LNCaP clone FGC (cell line): ENCODE results near the gene SKAP2.

Source experiments
- DNase-seq: peaks from one replicate; pipeline ENCODE4 v3.0.0-alpha.2; 2011; ENCODE audit warnings: low read depth
- H3K4me3 ChIP-seq: 2 replicates; pipeline ENCODE4 v1.5.1; 2011; ENCODE audit warnings: mild to moderate bottlenecking, low read depth, low read length, control low read depth
- CTCF ChIP-seq: IDR thresholded peaks from 2 replicates; pipeline ENCODE4 v1.5.1; 2012; ENCODE audit warnings: mild to moderate bottlenecking; ENCODE audit not compliant: control insufficient read depth, insufficient read depth; ENCODE audit errors: extremely low read depth

SKAP2 gene

DNA sequence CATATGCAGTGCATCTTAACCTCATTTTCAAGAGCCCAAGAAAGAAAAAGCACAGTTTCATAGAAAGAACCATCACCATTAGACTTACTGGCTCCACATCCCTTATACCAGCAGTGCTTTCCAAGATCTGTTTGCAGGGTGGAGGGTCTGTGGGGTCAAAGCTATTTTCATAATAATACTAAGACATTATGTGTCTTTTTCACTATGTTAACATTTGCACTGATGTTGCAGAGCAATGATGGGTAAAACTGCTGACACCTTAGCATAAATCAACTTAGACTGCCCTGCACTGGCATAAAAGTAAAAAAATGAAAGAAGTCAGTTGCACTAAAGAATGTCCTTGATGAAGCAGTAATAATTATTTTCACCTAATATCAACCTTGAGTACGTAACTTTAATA, 166.2 kb downstream of the SKAP2 start:
- no peak for DNase-seq
- TF ChIP-seq CTCF, result no peak
- H3K4me3 ChIP-seq, result no peak overlapping the region

- H3K4me3 ChIP-seq, result no peak overlapping the region
- no peak for DNase-seq
- no peak for TF ChIP-seq CTCF
Measured at GRCh38 chr7:26696978-26697377, 167.4 kb downstream of the SKAP2 start.

DNA sequence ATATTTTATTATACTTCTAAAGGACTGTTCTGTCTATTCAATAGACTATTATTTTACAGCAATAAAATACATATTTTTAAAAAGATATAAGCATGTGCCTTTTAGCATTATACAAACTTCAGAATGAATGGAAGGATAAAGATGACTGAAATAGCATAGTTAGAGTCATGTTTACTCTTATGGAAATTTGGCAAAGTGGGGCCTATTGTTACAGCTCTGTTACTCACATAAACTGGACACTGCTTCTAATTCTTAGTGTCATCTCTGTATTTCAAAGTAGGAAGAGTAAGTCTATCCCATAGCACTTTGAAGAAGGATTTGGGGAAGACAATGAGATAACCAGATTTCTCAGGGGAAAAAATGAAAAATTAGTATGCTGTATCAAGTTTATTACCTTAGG, 168.2 kb downstream of the SKAP2 start:
- no peak for TF ChIP-seq CTCF
- H3K4me3 ChIP-seq, result no peak overlapping the region
- DNase-seq, result no peak

DNA sequence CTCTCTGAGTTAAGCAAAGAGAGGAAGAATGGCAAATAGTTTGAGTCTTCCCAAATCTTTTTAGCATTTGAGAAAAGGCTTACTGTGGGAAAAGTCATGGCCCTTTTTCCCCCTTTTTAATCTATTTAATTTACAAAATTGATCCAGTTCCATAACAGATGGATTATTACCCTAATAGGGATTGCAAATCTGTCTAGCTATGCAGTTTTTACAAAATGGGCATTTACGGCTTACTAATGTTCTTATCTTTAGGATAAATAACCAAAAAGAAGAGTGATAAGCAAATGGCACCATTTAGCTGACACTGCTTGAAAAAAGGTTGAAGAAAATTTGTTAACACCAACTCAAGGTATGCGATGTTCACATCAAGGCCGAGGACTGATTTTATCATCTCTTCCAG, 169.7 kb downstream of the SKAP2 start:
- DNase-seq, result no peak
- H3K4me3 ChIP-seq, result no peak overlapping the region
- no peak for TF ChIP-seq CTCF

DNA sequence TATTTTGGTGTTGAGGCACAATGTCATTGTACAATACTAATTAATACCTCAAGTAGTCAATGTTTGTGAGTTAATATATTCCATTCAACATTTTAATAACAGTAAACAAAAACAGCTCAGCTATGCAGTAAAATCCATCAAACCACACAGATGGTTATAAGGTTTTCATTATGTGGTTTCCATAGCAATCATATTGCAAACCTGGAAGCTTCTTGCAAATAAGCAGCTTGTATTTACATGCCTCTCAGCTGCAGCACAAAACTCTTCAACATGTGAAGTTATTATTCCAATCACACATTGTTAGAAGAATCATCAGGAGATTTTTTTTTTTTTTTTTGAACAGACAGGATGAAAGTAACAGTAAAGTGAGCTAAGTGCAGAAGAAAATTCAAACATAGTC, 170.2 kb downstream of the SKAP2 start:
- no peak for TF ChIP-seq CTCF
- H3K4me3 ChIP-seq, result no peak overlapping the region
- DNase-seq, result no peak

DNA sequence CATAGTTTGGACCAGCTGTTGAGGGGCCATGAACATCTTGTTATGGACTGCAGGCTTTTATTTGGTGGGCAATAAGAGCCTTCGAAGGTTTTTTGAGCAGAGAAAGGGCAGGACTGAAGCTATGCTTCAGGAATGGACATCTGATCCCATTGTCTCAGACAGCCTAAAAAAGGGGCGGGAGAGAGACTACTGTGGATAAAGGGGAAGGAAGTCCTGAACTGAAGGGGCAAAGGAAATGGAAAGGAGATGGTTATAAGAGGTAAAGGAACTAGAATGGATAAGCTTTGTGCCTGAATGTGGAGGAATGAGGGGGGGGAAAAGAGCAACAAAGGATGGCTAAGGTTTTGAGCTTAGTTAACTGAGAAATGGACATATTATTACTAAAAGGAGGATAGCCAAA, 172.5 kb downstream of the SKAP2 start:
- no peak for TF ChIP-seq CTCF

DNA sequence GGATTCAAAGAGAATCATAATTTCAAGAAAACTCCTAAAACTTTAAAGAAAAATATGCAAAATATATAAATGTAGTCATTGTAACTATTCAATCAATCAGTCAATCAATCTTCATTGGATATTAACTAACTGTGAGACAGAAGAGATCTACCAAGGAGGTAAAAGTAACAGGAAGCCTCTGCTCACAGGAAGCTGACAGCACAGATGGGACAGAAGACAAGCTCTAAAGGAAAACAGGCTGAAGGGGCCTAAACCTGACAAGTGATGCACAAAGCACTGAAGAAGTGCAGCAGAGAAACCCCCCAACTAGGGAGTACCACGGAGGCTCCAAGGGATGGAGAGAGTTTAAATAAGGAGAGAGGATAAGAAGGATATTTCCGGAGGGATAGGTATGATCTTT, 173.0 kb downstream of the SKAP2 start:
- no peak overlapping the region for H3K4me3 ChIP-seq
- no peak for TF ChIP-seq CTCF
- DNase-seq, result no peak

More for the DNA sequence above, 172.5 kb downstream of the SKAP2 start:
- H3K4me3 ChIP-seq, result no peak overlapping the region
- DNase-seq, result no peak
